A673 (cell line): ENCODE results near the gene USP3.

ENCODE experiments used
- CTCF ChIP-seq: fragments of 300-800, 200-600 bp; sonication (generic); conservative IDR thresholded peaks from 2 replicates; pipeline ENCODE4 v1.5.1; 2017; ENCODE audit warnings: low read depth, mild to moderate bottlenecking, antibody characterized with exemption, low read length, moderate library complexity, mixed read lengths
- EZH2 ChIP-seq: fragments of 200-600 bp; sonication (generic); IDR thresholded peaks from 2 replicates; pipeline ENCODE4 v1.6.1; 2017; ENCODE audit warnings: borderline replicate concordance, low read depth, mild to moderate bottlenecking, mixed read lengths, antibody characterized with exemption, low read length; ENCODE audit not compliant: poor library complexity, severe bottlenecking

GRCh38 chr15:63491979-63492378 lies 12.4 kb upstream of the USP3 start:
- no peak for TF ChIP-seq CTCF
- no peak for TF ChIP-seq EZH2
